IMR-90 (cell line): ENCODE results near the gene YRDC.

ENCODE experiments used
- MXI1 ChIP-seq: IDR thresholded peaks from 2 replicates; pipeline ENCODE4 v1.6.1; 2012; ENCODE audit warnings: low read depth, mild to moderate bottlenecking, low read length, moderate library complexity, borderline replicate concordance
- RAD21 ChIP-seq: IDR thresholded peaks from 2 replicates; pipeline ENCODE4 v1.6.1; 2012; ENCODE audit warnings: low read length, improper control_type of control experiment
- RFX5 ChIP-seq: IDR thresholded peaks from 2 replicates; pipeline ENCODE4 v1.8.0; 2012; ENCODE audit warnings: low read depth, mild to moderate bottlenecking, low read length, moderate library complexity
- TF ChIP-seq, protein P1 (sequence below): fragments of 150-350 bp; IDR thresholded peaks from 2 replicates; pipeline ENCODE4 v1.6.1; 2017; ENCODE audit warnings: mild to moderate bottlenecking, antibody characterized with exemption, low read length, low read depth

DNA sequence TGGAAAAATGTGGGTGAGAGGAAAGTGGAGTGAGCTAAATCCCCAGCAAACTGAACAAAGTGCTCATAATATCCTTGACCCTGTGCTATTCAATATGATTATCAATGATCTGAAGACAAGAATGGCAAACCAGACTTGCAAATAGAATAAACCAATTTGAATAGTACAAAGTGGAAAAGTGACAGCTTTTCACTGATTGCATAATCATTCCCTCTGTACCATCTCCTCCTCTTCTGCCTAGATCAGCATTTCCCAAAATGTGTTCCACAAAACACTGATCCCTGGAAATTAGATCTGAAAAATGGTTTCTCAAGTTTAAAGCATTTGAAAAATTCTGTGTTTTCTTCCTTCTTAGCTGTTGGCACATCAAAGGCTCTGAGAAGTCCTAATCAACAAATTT is 43.3 kb upstream of the YRDC start:
- TF ChIP-seq RAD21 (no peak), MXI1 (no peak), RFX5 (no peak)
- TF ChIP-seq, protein P1, sequence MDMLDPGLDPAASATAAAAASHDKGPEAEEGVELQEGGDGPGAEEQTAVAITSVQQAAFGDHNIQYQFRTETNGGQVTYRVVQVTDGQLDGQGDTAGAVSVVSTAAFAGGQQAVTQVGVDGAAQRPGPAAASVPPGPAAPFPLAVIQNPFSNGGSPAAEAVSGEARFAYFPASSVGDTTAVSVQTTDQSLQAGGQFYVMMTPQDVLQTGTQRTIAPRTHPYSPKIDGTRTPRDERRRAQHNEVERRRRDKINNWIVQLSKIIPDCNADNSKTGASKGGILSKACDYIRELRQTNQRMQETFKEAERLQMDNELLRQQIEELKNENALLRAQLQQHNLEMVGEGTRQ: no peak
